ENCODE measurements around the gene IGFBP7.

- no peak for TF ChIP-seq CTCF (IDR thresholded peaks at IDR 0.05)
- TF ChIP-seq EP300 (IDR thresholded peaks at IDR 0.05), result no peak
- TF ChIP-seq POLR2A (IDR thresholded peaks at IDR 0.05), result no peak
These were observed 11.2 kb downstream of the IGFBP7 start for GRCh38 chr4:57098941-57099340.
